Peyer's patch (tissue), 4 donors: ENCODE data around the gene PLAC1. TPM values are rescaled to one million over a fixed set of nuclear protein-coding genes. Genes with fewer than 3 reads are reported as not detected.

Experiments used
- DNase-seq, 3 donors: peaks; one replicate each; pipeline ENCODE4 v3.0.0-alpha.2; 2017 to 2019
- H3K27ac ChIP-seq, 4 donors: fragments of 200-600 bp; sonication (generic); one replicate each; pipeline ENCODE4 v1.5.1; 2016 to 2019
- H3K27me3 ChIP-seq, 2 donors: fragments of 200-600 bp; sonication (generic); one replicate each; pipeline ENCODE4 v1.5.1; 2019
- H3K36me3 ChIP-seq, 3 donors: fragments of 200-600 bp; sonication (generic); one replicate each; pipeline ENCODE4 v1.5.1; 2016 to 2019
- H3K4me1 ChIP-seq, 4 donors: fragments of 200-600 bp; sonication (generic); one replicate each; pipeline ENCODE4 v1.5.1; 2016 to 2019
- H3K4me3 ChIP-seq, 4 donors: fragments of 200-600 bp; sonication (generic); 1 replicate in 3 of 4; 2 replicates in 1 of 4; pipeline ENCODE4 v1.5.1; 2016 to 2019; ENCODE audit warnings: mild to moderate bottlenecking in 1 of 4
- H3K9me3 ChIP-seq, 4 donors: fragments of 200-600 bp; sonication (generic); one replicate each; pipeline ENCODE4 v1.5.1; 2016 to 2019; ENCODE audit warnings: mild to moderate bottlenecking in 1 of 4
- POLR2A ChIP-seq, 2 donors: fragments of 450-650 bp; IDR thresholded peaks; one replicate each; pipeline ENCODE4 v1.5.1; 2017; ENCODE audit warnings: antibody characterized with exemption in 2 of 2, mild to moderate bottlenecking in 2 of 2, moderate library complexity in 2 of 2
- total RNA-seq, 4 donors: library from RNA; depleted of rRNA; stranded (reverse); fragments of >200 nt; gene quantifications; one replicate each; pipeline ENCODE4 v1.1.0, GENCODE V29; 2016
- TF ChIP-seq, protein P1 (sequence below), 6 experiments: fragments of 450-650 bp in 4 of 6; fragments of 200-600 bp in 2 of 6; sonication (generic) in 1 of 6; IDR thresholded peaks; one replicate each; pipeline ENCODE4 v1.5.1; 2017 to 2019; ENCODE audit warnings: antibody characterized with exemption in 6 of 6, mild to moderate bottlenecking in 3 of 6, moderate library complexity in 1 of 6

Gene PLAC1
- total RNA-seq, 4 donors from 2014 or later = not detected

DNA sequence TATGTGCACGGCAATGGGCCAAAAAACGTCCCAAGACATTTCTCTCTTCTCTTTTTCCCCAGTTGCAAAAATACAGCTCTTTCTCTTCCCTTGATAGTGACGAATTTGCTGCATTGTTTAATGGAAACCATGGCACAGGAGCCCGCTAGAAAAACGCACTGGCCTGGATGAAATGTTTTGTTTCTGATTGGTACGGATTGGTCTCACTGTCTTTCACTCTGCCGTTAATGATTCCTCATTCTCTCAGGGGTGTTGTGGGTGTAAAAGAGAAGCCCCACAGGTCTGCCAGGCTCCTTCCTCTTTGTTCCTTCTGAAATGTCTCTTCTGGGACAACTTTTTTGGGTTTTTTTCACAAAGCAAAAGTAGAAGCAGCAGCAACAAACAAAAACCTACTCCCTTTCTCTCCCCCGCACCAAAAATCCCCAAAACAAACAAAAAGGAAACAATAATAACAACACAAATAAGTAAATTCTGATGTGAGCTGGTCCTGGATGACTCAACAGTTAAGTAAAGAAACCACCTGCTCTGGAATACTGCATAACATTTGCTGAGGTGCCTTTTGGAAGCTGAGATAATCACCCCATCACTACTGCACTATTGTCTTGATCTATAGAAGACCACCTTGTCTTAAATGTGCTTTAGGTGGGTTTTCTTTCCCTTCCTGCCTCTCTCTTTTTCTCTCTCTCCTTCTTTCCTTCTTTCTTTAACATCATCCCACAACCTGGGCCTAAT is 89.8 kb downstream of the PLAC1 start:
- DNase-seq = no peak
- Histone ChIP-seq H3K4me3 (no peak overlapping the region), H3K27me3 (no peaks in the 10 kb centered on the region), H3K36me3 (no peaks in the 10 kb centered on the region), H3K9me3 (no peaks in the 10 kb centered on the region), H3K4me1 (no peaks in the 10 kb centered on the region), H3K27ac (no peak overlapping the region)
- no peak for TF ChIP-seq POLR2A (IDR thresholded peaks at IDR 0.05)
- TF ChIP-seq, protein P1, sequence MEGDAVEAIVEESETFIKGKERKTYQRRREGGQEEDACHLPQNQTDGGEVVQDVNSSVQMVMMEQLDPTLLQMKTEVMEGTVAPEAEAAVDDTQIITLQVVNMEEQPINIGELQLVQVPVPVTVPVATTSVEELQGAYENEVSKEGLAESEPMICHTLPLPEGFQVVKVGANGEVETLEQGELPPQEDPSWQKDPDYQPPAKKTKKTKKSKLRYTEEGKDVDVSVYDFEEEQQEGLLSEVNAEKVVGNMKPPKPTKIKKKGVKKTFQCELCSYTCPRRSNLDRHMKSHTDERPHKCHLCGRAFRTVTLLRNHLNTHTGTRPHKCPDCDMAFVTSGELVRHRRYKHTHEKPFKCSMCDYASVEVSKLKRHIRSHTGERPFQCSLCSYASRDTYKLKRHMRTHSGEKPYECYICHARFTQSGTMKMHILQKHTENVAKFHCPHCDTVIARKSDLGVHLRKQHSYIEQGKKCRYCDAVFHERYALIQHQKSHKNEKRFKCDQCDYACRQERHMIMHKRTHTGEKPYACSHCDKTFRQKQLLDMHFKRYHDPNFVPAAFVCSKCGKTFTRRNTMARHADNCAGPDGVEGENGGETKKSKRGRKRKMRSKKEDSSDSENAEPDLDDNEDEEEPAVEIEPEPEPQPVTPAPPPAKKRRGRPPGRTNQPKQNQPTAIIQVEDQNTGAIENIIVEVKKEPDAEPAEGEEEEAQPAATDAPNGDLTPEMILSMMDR (IDR thresholded peaks at IDR 0.05) = no peak

DNA sequence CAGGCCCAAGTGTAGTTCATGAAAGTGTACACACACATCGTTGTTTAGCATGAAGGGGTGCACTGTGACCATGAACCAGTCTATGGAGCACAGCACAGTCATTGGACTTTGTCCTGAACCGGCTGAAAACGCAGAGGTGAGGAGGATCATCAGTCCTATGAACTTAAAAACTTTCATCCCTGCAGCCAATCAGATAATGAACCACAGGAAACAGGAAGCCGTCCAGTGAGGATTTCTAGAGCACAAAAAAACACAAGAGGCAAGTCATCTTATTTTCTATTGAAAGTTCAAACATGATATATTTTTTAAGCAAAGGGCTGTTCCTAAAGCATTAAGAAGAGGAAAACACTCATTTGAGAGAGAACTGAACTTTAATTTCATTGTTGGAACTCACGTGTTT is 91.8 kb downstream of the PLAC1 start:
- Histone ChIP-seq H3K4me1 (no peaks in the 10 kb centered on the region), H3K4me3 (no peak overlapping the region), H3K36me3 (no peaks in the 10 kb centered on the region), H3K27ac (no peak overlapping the region), H3K9me3 (no peaks in the 10 kb centered on the region), H3K27me3 (no peaks in the 10 kb centered on the region)
- no peak for TF ChIP-seq POLR2A (IDR thresholded peaks at IDR 0.05)
- TF ChIP-seq, protein P1 (IDR thresholded peaks at IDR 0.05) = no peak
- DNase-seq = no peak

DNA sequence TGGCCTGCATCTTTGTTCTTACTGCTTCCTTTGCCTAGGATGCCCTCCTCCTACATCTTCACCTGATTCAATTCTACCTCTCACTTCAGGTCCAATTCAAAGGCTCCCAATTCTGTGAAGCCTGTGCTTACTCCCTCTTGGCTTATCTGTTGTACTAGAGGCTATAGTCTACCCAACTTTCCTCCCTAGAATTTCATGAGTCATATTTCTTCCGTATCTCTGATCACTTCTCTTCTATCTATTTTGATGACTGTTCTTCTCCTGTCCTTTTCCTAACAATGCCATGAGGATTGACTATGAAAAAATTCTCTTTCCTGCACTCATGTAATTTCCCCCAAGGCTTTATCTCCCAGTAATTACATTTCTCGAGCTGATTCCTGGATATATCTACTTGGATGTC is 96.3 kb downstream of the PLAC1 start:
- TF ChIP-seq, protein P1 (IDR thresholded peaks at IDR 0.05) = no peak
- no peak for TF ChIP-seq POLR2A (IDR thresholded peaks at IDR 0.05)
- H3K27me3 ChIP-seq = no peaks in the 10 kb centered on the region
- H3K4me3 ChIP-seq = no peak overlapping the region
- H3K36me3 ChIP-seq = no peaks in the 10 kb centered on the region
- no peaks in the 10 kb centered on the region for H3K9me3 ChIP-seq
- no peak for DNase-seq
- no peak overlapping the region for H3K27ac ChIP-seq
- H3K4me1 ChIP-seq = no peaks in the 10 kb centered on the region

DNA sequence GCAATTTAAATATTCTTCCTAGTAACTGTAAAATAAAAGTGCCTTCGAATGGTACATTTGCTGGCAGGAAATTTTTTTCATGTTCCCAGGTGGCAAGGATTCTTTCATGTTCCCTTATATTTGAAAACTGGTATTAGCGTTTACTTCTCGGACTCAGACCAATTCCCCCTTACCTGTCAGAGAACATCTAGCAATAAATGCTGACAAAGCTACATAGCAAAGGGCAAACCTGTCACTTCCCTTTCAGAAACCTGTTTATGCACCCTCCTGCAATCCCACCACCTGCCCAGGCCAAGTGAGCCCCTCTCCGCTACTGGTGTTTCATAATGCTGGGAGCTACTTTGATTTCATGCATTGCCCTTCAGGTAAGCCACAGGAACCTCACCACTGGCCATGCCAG is 100.1 kb downstream of the PLAC1 start:
- Histone ChIP-seq H3K36me3 (no peaks in the 10 kb centered on the region), H3K4me1 (no peaks in the 10 kb centered on the region), H3K27ac (no peak overlapping the region), H3K9me3 (no peaks in the 10 kb centered on the region), H3K4me3 (no peak overlapping the region), H3K27me3 (no peaks in the 10 kb centered on the region)
- TF ChIP-seq, protein P1 (IDR thresholded peaks at IDR 0.05) = no peak
- no peak for TF ChIP-seq POLR2A (IDR thresholded peaks at IDR 0.05)
- DNase-seq = no peak

DNA sequence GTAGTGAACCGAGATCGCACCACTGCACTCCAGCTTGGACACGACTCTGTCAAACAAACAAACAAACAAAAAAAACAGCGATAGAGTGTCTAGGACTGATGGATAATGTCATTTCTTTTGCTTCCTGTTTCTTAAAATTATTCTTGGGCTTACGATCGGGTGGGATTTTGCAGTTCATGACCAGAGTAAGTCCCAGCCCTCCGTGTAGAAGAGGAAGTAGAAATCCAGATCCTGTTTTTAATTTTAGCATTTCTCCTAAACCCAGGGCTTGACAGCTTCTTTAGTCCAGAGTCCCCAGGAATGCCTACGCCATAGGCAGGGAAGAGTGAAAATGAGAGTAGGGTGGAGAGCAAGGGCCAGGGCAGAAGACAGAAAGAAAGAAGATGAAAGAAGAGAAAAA is 104.0 kb downstream of the PLAC1 start:
- DNase-seq = no peak
- Histone ChIP-seq H3K4me1 (peaks cover 0 to 7% (median 0%) of the 10 kb centered on the region in 4 donors), H3K9me3 (no peaks in the 10 kb centered on the region), H3K27ac (no peak overlapping the region), H3K36me3 (no peaks in the 10 kb centered on the region), H3K4me3 (no peak overlapping the region), H3K27me3 (peaks cover 0 to 4% of the 10 kb centered on the region in 2 donors)
- TF ChIP-seq, protein P1 (IDR thresholded peaks at IDR 0.05) = no peak
